ENCODE results near the gene PDHX.

- TF ChIP-seq CTCF (conservative IDR thresholded peaks at IDR 0.05; ENCODE audit: low read length) (no peak), EZH2phosphoT487 (IDR thresholded peaks at IDR 0.05; ENCODE audit: borderline replicate concordance) (no peak)
Measured at GRCh38 chr11:34970033-34970432, 53.6 kb downstream of the PDHX start.

Data from Loucy (cell line).